Uterus (tissue), 2 donors: ENCODE measurements around the gene PODN.

Experiments used
- POLR2A ChIP-seq, 2 donors: fragments of 450-650 bp; IDR thresholded peaks; one replicate each; pipeline ENCODE4 v1.6.1; 2016; ENCODE audit warnings: antibody characterized with exemption in 2 of 2, mild to moderate bottlenecking in 1 of 2, moderate library complexity in 1 of 2
- TF ChIP-seq, protein P1 (sequence below), 4 experiments: fragments of 200-600 bp in 2 of 4; fragments of 450-650 bp in 2 of 4; sonication (generic) in 2 of 4; IDR thresholded peaks; one replicate each; pipeline ENCODE4 v1.5.1; 2016 to 2019; ENCODE audit warnings: antibody characterized with exemption in 4 of 4, mild to moderate bottlenecking in 2 of 4, moderate library complexity in 1 of 4

DNA sequence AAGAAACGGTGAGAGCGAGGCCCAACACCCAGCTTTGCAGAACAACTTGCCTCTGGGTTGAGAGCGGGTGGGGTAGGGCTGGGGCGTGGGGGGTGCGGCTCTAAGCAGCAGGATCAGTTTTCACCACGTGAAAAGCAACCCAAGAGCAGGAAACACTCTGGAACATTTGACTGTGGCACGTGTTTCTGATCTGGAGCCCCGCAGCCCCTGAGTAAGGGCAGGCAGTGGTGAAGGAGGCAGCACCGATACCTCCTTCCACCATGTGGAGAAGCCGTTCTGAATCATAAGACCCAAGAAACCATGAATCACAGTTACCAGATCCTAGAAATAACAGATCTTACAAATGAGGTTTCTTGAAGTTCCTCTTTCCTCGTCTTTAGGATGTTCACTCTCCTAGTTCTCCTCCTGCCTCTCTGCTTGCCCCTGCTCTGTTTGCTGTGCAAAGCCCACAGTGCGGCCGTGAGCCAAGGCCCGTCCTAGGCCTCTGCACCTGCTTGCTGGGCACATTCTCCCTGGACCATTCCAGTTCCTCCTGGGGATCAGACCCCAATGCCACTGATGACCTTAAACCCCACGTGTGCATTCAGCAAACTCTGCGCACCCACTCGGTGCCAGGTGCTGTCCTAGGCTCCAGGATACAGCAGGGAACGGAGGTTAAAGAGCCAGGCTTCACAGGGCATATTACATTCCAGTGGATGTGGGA is 48.5 kb downstream of the PODN start:
- TF ChIP-seq, protein P1, sequence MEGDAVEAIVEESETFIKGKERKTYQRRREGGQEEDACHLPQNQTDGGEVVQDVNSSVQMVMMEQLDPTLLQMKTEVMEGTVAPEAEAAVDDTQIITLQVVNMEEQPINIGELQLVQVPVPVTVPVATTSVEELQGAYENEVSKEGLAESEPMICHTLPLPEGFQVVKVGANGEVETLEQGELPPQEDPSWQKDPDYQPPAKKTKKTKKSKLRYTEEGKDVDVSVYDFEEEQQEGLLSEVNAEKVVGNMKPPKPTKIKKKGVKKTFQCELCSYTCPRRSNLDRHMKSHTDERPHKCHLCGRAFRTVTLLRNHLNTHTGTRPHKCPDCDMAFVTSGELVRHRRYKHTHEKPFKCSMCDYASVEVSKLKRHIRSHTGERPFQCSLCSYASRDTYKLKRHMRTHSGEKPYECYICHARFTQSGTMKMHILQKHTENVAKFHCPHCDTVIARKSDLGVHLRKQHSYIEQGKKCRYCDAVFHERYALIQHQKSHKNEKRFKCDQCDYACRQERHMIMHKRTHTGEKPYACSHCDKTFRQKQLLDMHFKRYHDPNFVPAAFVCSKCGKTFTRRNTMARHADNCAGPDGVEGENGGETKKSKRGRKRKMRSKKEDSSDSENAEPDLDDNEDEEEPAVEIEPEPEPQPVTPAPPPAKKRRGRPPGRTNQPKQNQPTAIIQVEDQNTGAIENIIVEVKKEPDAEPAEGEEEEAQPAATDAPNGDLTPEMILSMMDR (IDR thresholded peaks at IDR 0.05), result no peak
- no peak for TF ChIP-seq POLR2A (IDR thresholded peaks at IDR 0.05)
